RWPE1 (cell line): ENCODE results near the gene ACBD6.

Experiments used
- CTCF ChIA-PET: fragments of 350-600 bp; sonication (Branson Sonifier 250); formaldehyde crosslinking; extraction: SDS; loops from one replicate; lab custom pipeline; 2021; lab: Yijun Ruan, JAX
- POLR2A ChIA-PET: fragments of 400-600 bp; formaldehyde crosslinking; extraction: SDS; loops from one replicate; lab custom pipeline; 2020; ENCODE audit warnings: antibody characterized with exemption; ENCODE audit not compliant: low non-redundant PET; lab: Yijun Ruan, JAX
- DNase-seq: peaks from one replicate; pipeline ENCODE4 v3.0.0; 2012; ENCODE audit warnings: low spot score
- H3K27ac ChIP-seq: fragments of 450-650 bp; 2 replicates; pipeline ENCODE4 v1.5.1; 2017
- TF ChIP-seq, protein P1 (sequence below): fragments of 450-650 bp; conservative IDR thresholded peaks from 2 replicates; pipeline ENCODE4 v1.5.1; 2017; ENCODE audit warnings: low read depth, mild to moderate bottlenecking

Gene ACBD6

DNA sequence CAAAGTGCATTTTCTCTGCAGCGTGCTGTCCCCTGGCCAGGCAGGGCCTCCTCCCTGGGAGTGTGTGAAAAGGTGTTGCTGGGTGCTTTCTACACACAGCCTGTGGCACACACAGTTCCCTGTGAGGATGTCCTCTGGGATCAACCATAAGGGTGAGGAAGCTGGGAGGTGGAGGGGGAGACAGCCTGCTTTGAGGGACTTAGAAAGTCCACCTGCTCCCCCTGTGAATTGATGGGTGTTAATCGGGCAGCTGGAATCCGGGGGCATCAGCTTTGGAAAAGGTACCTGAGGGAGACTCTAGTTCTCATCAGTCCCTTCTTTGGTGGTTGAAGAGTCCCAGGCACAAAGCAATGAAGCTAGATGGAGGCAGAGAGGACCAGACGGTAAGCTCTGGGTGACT is 236.5 kb downstream of the ACBD6 start:
- H3K27ac ChIP-seq = no peak overlapping the region
- ChIA-PET CTCF (interaction anchor here (1.2 kb wide), 1 partner anchor 150 kb away, joined by 3 read pairs; no protein-coding TSS in a partner anchor), POLR2A (no interaction called here)
- TF ChIP-seq, protein P1, sequence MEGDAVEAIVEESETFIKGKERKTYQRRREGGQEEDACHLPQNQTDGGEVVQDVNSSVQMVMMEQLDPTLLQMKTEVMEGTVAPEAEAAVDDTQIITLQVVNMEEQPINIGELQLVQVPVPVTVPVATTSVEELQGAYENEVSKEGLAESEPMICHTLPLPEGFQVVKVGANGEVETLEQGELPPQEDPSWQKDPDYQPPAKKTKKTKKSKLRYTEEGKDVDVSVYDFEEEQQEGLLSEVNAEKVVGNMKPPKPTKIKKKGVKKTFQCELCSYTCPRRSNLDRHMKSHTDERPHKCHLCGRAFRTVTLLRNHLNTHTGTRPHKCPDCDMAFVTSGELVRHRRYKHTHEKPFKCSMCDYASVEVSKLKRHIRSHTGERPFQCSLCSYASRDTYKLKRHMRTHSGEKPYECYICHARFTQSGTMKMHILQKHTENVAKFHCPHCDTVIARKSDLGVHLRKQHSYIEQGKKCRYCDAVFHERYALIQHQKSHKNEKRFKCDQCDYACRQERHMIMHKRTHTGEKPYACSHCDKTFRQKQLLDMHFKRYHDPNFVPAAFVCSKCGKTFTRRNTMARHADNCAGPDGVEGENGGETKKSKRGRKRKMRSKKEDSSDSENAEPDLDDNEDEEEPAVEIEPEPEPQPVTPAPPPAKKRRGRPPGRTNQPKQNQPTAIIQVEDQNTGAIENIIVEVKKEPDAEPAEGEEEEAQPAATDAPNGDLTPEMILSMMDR = no peak
- DNase-seq = no peak

DNA sequence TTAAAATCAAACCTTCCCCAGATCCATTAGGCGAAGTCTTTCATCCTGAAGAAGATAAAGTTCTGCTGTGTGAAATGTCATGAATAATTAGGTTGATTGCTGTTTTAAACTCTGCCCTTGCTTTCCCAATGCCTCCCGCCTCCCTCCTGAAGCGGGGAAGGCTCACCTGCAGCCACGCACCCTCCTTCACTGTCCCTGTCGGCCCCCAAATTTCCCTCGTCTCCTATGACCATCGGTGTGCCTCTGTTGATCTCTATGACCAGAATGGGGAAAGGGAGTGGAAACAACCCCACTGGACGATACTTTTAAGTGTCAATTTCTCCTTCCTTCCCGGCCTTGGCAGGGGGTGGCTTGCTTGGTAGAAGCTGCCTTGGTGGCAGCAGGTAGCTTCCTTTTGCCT is 237.2 kb downstream of the ACBD6 start:
- ChIA-PET POLR2A (no interaction called here), CTCF (no interaction called here)
- H3K27ac ChIP-seq = no peak overlapping the region
- DNase-seq = no peak
- TF ChIP-seq, protein P1 = no peak

DNA sequence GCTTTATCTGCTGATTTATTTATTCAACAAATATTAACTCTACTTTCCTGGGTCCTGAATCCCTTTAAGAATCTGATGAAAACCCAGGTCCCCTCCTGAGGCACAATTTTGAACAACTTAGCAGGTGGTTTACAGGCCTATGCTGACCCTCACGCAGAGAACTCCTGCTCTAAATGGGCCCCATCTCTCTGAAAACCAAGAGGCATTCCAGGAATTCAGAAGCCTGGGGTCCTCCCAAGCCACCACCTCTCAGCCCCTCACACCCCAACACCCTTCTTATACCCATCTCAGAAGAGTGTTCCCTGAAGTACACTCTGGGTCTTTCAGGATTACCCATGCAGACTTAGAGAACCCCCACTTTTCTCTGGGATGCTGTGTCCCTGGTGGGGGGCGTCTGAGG is 237.8 kb downstream of the ACBD6 start:
- DNase-seq = no peak
- H3K27ac ChIP-seq = no peak overlapping the region
- TF ChIP-seq, protein P1 = no peak
- CTCF ChIA-PET = no interaction called here
- POLR2A ChIA-PET = no interaction called here

DNA sequence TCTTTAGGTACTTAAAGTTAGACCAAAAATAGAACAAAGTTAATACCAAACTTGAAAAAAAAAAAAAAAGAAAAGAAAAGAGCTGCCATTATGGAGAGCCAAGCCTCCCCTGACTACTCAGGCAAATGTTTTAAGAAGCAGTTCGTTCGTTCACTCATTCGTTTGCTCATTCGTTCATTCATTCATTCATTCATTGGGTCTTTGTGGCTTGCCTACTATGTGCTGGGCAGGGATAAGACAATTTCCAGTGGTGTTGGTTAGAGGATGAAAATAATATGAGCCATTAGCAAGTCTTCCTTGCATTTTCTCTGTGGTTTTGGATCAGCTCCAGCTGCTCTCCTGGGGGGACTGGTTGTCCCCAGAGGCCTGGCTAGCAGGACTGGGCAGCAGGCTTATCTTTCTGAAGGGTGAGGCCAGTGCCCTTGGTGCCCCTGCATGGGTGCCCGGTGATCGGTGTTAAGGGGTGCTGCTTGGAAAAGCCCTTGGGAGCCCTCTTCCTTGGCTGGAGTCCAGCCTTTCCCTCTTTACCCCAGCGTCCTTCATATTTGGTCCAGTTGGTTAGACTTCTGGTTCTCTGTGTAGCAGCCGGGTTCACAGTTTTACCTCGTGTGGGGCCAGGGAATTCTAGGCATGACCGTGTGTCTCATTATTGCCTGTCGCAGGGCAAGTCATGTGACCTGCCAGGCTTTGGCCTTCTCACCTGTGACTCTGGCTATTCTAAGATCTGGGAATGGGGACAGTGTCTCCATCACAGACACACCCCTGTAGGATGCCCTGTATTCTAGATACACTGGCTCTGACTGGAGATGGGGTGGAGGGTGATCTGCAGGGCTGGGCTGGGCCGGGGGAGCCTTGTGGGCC is 239.5 kb downstream of the ACBD6 start:
- no peak overlapping the region for H3K27ac ChIP-seq
- no peak for DNase-seq
- ChIA-PET CTCF (interaction anchor here (0.7 to 1.1 kb wide), 2 partner anchors 220 to 425 kb away, joined by 4 to 6 read pairs; no protein-coding TSS in a partner anchor), POLR2A (no interaction called here)
- TF ChIP-seq, protein P1 = no peak

DNA sequence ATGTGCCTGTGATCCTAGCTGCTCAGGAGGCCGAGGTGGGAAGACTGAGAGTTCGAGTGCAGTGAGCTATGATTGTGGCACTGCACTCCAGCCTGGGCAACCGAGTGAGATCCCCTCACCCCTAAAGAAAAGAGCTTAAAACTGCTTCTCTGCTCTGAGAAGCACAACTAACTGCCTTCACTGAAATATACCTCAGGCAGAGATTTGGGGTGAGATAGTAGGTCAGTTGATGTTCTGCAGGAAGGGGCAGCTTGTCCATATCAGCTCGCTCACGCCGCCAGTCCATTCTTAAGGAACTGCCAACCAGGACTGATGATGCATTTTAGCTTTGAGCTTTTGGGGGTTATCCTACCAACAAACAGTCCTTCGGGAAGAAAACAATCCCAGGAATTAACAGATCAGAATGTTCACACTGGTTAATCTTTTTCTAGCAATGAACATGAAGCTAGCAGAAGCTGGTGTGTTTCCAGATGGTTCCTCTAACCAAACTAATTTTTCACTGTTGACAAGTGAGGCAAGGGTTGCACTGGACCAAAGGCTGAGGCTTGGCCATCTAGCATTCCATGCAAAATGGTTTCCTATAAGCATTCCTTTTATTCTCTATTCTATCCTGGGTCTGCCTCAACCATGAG is 240.7 kb downstream of the ACBD6 start:
- TF ChIP-seq, protein P1 = no peak
- ChIA-PET CTCF (interaction anchor here (1.1 kb wide), 1 partner anchor 221 kb away, joined by 4 read pairs; no protein-coding TSS in a partner anchor), POLR2A (no interaction called here)
- no peak overlapping the region for H3K27ac ChIP-seq
- DNase-seq = no peak

DNA sequence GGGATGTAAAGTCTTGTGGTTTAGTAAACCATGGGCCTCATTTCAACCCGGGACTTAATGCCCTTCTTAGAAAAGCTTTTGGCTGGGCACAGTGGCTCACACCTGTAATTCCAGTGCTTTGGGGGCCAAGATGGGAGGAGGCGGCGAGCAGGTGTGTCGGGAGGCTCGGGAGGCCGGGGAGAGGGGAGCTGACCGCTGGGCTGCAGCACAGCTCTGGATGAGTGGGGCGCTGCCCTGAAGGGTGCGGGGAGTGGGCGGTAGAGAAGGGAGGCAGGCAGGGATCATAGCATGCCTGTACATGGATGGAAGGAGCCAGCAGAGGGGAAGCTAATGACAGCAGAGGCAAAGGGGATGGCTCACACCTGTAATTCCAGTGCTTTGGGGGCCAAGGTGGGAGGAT is 241.3 kb downstream of the ACBD6 start:
- ChIA-PET POLR2A (no interaction called here), CTCF (interaction anchor here (0.5 to 0.7 kb wide), 3 partner anchors 443 to 591 kb away, joined by 3 to 5 read pairs (median 5); no protein-coding TSS in a partner anchor)
- DNase-seq = no peak
- TF ChIP-seq, protein P1 = no peak
- no peak overlapping the region for H3K27ac ChIP-seq
